Measurements from ENCODE around the gene CLDN6. TPM values are rescaled to one million over a fixed set of nuclear protein-coding genes. Genes with fewer than 3 reads are reported as not detected.

CLDN6 gene
- total and polyA plus RNA-seq, 2 experiments from 2014 or later, result 0.33 TPM; not detected in 1

DNA sequence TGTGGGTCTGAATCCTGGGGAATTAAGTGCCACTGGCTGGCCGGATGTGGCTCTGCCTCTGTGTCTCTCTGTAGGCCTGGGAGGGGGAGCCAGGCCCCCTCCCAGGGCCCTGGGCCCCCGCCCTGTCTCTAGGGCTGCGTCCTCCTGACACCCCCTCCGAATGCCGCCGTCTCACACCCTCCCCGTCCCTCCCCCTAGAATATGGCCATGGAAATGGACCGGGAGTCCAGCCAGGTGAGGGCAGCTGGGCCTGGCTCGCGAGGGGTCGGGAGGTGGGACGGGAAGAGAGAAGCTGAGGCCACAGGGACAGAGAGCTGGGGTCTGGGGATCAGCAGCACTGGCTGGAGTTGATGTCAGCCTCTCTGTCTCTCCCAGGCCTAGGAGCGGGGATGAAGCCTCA, 21.7 kb downstream of the CLDN6 start:
- Histone ChIP-seq H3K79me2 (ENCODE audit: insufficient read depth) (no peaks in the 10 kb centered on the region), H4K20me1 (ENCODE audit: insufficient read depth) (no peaks in the 10 kb centered on the region), H3F3A (ENCODE audit: insufficient read depth) (no peaks in the 10 kb centered on the region), H3K9me3 (ENCODE audit: low read depth) (no peaks in the 10 kb centered on the region), H3K4me1 (ENCODE audit: insufficient read depth) (no peaks in the 10 kb centered on the region), H3K9me2 (ENCODE audit: insufficient read depth) (no peaks in the 10 kb centered on the region), H3K36me3 (ENCODE audit: low read depth) (no peaks in the 10 kb centered on the region), H3K27ac (no peak overlapping the region), H2AFZ (no peak overlapping the region), H3K4me2 (ENCODE audit: unreplicated experiment) (no peak overlapping the region), H3K4me3 (no peak overlapping the region), H3K27me3 (replicated peaks; ENCODE audit: insufficient read depth) (no peaks in the 10 kb centered on the region), H3K9ac (no peak overlapping the region)
- DNase-seq, result no peak
- TF ChIP-seq EZH2phosphoT487 (IDR thresholded peaks at IDR 0.05; ENCODE audit: insufficient read depth, low read depth), result no peak
- no peak for TF ChIP-seq EZH2 (IDR thresholded peaks at IDR 0.05; ENCODE audit: insufficient read depth, poor library complexity, severe bottlenecking)
- in situ Hi-C loops (cut with MboI), result no loop called here
- 77 to 91% methylated on average over 4 to 13 of the region's 13 CpGs for WGBS, 2 experiments (ENCODE audit: low coverage in 1 of 2, low lambda C conversion rate in 2 of 2, missing lambda C conversion rate in 2 of 2)

DNA sequence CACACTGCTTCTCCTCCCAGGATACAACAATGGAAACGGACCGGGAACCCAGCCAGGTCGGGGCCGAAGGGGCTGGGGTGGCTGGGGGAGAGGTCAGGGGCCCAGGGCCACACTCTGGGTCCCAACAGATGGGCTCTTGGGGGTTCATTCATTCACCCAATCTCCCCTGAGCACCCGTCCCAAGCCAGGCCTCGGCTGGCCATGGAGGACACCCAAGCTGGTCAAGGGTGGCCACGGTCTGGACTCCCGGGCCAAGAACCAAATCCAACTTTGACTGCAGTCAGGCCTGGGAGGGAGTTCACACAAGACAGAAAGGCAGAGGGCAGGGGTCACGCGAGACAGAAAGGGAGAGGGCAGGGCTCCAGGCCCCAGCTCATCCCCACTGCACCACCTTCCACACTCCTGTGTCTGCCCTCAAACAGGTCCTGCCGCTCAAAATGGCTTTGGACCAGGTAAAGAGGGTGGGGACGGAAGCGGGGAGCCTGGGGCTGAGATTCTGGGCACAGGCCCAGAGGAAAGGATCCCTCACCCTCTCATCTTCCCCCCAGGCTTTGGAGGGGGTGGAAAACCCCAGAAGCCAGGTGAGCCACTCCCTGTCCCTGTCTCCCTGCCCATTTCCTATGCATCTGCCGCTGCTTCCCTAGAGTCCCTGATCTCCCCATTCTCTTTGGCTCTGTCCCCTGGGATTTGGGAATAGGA, 25.5 kb downstream of the CLDN6 start:
- in situ Hi-C loops (cut with MboI), result no loop called here
- Histone ChIP-seq H3K9me2 (ENCODE audit: insufficient read depth) (no peaks in the 10 kb centered on the region), H3K27me3 (replicated peaks; ENCODE audit: insufficient read depth) (no peaks in the 10 kb centered on the region; the same call in 1 of the 2 replicates), H3K27ac (no peak overlapping the region), H3K9me3 (ENCODE audit: low read depth) (no peaks in the 10 kb centered on the region), H3K4me2 (ENCODE audit: unreplicated experiment) (no peak overlapping the region), H2AFZ (no peak overlapping the region), H3K4me3 (no peak overlapping the region), H4K20me1 (ENCODE audit: insufficient read depth) (no peaks in the 10 kb centered on the region), H3K79me2 (ENCODE audit: insufficient read depth) (no peaks in the 10 kb centered on the region), H3K4me1 (ENCODE audit: insufficient read depth) (no peaks in the 10 kb centered on the region), H3F3A (ENCODE audit: insufficient read depth) (no peaks in the 10 kb centered on the region), H3K9ac (no peak overlapping the region), H3K36me3 (ENCODE audit: low read depth) (no peaks in the 10 kb centered on the region)
- TF ChIP-seq EZH2 (IDR thresholded peaks at IDR 0.05; ENCODE audit: insufficient read depth, poor library complexity, severe bottlenecking) (no peak), EZH2phosphoT487 (IDR thresholded peaks at IDR 0.05; ENCODE audit: insufficient read depth, low read depth) (no peak)
- DNase-seq, result no peak
- 83% methylated on average over 14 of the region's 14 CpGs for WGBS, 2 experiments (ENCODE audit: low coverage in 1 of 2, low lambda C conversion rate in 2 of 2, missing lambda C conversion rate in 2 of 2)

DNA sequence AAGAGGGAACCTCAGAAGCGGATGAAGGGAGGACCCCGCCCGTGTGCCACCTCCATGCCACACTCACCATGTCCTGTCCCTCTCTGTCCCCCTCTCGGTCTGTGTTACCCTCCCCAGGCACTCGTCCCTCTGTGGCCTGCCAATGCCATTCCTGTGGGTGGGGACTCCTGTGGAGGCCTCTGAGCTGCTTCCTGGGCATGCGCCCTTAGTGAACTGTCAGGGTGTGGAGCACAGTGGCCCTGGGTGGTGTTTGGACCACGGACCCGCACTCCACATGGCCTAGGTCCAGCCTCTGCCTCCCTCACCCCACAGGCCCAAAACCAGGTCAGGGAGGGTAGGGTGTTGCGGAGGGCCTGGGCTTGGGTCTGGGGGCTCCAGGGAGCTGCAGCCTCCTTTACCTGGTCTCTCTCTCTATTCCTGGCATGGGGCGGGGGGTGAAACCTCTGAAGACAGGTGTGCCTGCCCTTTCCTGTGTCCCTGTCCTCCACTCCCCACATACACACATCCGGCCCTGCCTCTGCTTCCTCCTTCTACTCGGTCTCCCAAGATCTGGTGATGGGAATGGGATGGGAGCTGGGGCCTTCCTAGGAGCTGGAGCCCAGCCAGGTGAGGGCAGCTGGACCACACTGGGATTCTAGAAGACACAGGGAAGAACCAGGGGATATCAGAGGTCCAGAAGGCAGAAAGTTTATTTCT, 26.3 kb downstream of the CLDN6 start:
- H3K27me3 ChIP-seq (replicated peaks; ENCODE audit: insufficient read depth), result no peaks in the 10 kb centered on the region; the same call in 1 of the 2 replicates
- H3K9ac ChIP-seq, result no peak overlapping the region
- no peaks in the 10 kb centered on the region for H3K36me3 ChIP-seq (ENCODE audit: low read depth)
- H3F3A ChIP-seq (ENCODE audit: insufficient read depth), result no peaks in the 10 kb centered on the region
- no peaks in the 10 kb centered on the region for H4K20me1 ChIP-seq (ENCODE audit: insufficient read depth)
- H3K9me3 ChIP-seq (ENCODE audit: low read depth), result no peaks in the 10 kb centered on the region
- H3K79me2 ChIP-seq (ENCODE audit: insufficient read depth), result no peaks in the 10 kb centered on the region
- DNase-seq, result no peak
- 85 to 88% methylated on average over 12 of the region's 12 CpGs for WGBS, 2 experiments (ENCODE audit: low coverage in 1 of 2, low lambda C conversion rate in 2 of 2, missing lambda C conversion rate in 2 of 2)
- no peaks in the 10 kb centered on the region for H3K4me1 ChIP-seq (ENCODE audit: insufficient read depth)
- H3K4me2 ChIP-seq (ENCODE audit: unreplicated experiment), result no peak overlapping the region
- H2AFZ ChIP-seq, result no peak overlapping the region
- H3K4me3 ChIP-seq, result no peak overlapping the region
- no peaks in the 10 kb centered on the region for H3K9me2 ChIP-seq (ENCODE audit: insufficient read depth)
- in situ Hi-C loops (cut with MboI), result no loop called here
- TF ChIP-seq EZH2phosphoT487 (IDR thresholded peaks at IDR 0.05; ENCODE audit: insufficient read depth, low read depth) (no peak), EZH2 (IDR thresholded peaks at IDR 0.05; ENCODE audit: insufficient read depth, poor library complexity, severe bottlenecking) (no peak)
- H3K27ac ChIP-seq, result no peak overlapping the region

DNA sequence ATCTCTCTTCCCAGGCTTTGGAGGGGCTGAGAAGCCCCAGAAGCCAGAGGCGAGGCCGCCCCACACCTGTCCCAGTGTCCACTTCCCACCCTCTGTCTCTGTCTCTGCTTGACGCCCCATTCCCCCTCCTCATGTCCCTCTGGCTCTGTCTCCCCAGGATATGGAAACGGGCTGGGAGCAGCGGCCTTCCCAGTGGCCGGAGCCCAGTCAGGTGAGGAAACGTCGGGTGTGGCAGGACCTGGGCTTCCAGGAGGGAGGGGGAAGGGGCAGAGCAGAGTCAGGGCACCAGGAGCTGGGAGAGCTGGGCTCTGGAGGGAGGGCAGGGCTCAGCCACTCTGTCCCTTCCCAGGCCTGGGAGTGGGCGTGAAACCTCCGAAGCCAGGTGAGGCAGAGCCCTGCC, 27.1 kb downstream of the CLDN6 start:
- Histone ChIP-seq H2AFZ (no peak overlapping the region), H3K4me3 (no peak overlapping the region), H3K9ac (no peak overlapping the region), H3K27me3 (replicated peaks; ENCODE audit: insufficient read depth) (no peaks in the 10 kb centered on the region; the same call in 1 of the 2 replicates), H3K4me2 (ENCODE audit: unreplicated experiment) (no peak overlapping the region), H3K27ac (no peak overlapping the region), H3K9me2 (ENCODE audit: insufficient read depth) (no peaks in the 10 kb centered on the region), H3K36me3 (ENCODE audit: low read depth) (no peaks in the 10 kb centered on the region), H3K4me1 (ENCODE audit: insufficient read depth) (no peaks in the 10 kb centered on the region), H4K20me1 (ENCODE audit: insufficient read depth) (no peaks in the 10 kb centered on the region), H3F3A (ENCODE audit: insufficient read depth) (no peaks in the 10 kb centered on the region), H3K9me3 (ENCODE audit: low read depth) (no peaks in the 10 kb centered on the region), H3K79me2 (ENCODE audit: insufficient read depth) (no peaks in the 10 kb centered on the region)
- TF ChIP-seq EZH2phosphoT487 (IDR thresholded peaks at IDR 0.05; ENCODE audit: insufficient read depth, low read depth), result no peak
- TF ChIP-seq EZH2 (IDR thresholded peaks at IDR 0.05; ENCODE audit: insufficient read depth, poor library complexity, severe bottlenecking), result no peak
- DNase-seq, result no peak
- 67 to 77% methylated on average over 8 to 10 of the region's 10 CpGs for WGBS, 2 experiments (ENCODE audit: low coverage in 1 of 2, low lambda C conversion rate in 2 of 2, missing lambda C conversion rate in 2 of 2)
- in situ Hi-C loops (cut with MboI), result no loop called here
